MG63 (cell line): ENCODE results near the gene RFTN1. TPM values are rescaled to one million over a fixed set of nuclear protein-coding genes. Genes with fewer than 3 reads are reported as not detected.

Source experiments
- DNase-seq: peaks from one replicate; pipeline ENCODE4 v3.0.0-alpha.2; 2020
- H3K27me3 ChIP-seq: fragments of 250-450 bp; sonication (Bioruptor Pico); 2 replicates; pipeline ENCODE4 v1.5.1; 2020; ENCODE audit warnings: mild to moderate bottlenecking, moderate library complexity
- H3K36me3 ChIP-seq: fragments of 250-450 bp; sonication (Bioruptor Pico); 2 replicates; pipeline ENCODE4 v1.5.1; 2020; ENCODE audit warnings: mild to moderate bottlenecking, moderate library complexity
- H3K4me3 ChIP-seq: fragments of 250-450 bp; sonication (Bioruptor Pico); 2 replicates; pipeline ENCODE4 v1.5.1; 2020; ENCODE audit warnings: mild to moderate bottlenecking, moderate library complexity
- H3K9me3 ChIP-seq: fragments of 250-450 bp; sonication (Bioruptor Pico); 2 replicates; pipeline ENCODE4 v1.5.1; 2020; ENCODE audit warnings: mild to moderate bottlenecking, moderate library complexity
- total RNA-seq: library from RNA; depleted of rRNA; stranded (reverse); fragments of >200 nt; shearing (Covaris generic); gene quantifications from 2 replicates; pipeline ENCODE4 v1.2.3, GENCODE V29; 2014; ENCODE audit warnings: low replicate concordance

RFTN1 gene
- total RNA-seq, 1 experiment from 2014 or later: 44.1 TPM

GRCh38 chr3:16378920-16379319 is 134.6 kb downstream of the RFTN1 start:
- Histone ChIP-seq H3K4me3 (no peak overlapping the region), H3K9me3 (no peaks in the 10 kb centered on the region; the same call in 1 of the 2 replicates), H3K27me3 (no peaks in the 10 kb centered on the region), H3K36me3 (peaks cover 11% of the 10 kb centered on the region)
- peak; percentile 39 for DNase-seq

- Histone ChIP-seq H3K4me3 (no peak overlapping the region), H3K9me3 (no peaks in the 10 kb centered on the region; the same call in 1 of the 2 replicates), H3K36me3 (peaks cover 11% of the 10 kb centered on the region), H3K27me3 (no peaks in the 10 kb centered on the region)
- no peak for DNase-seq
These were observed 135.1 kb downstream of the RFTN1 start for GRCh38 chr3:16378415-16378814.

- no peak overlapping the region for H3K4me3 ChIP-seq
- no peaks in the 10 kb centered on the region for H3K27me3 ChIP-seq
- DNase-seq: no peak
- no peaks in the 10 kb centered on the region; the same call in 1 of the 2 replicates for H3K9me3 ChIP-seq
- H3K36me3 ChIP-seq: peaks cover 11% of the 10 kb centered on the region
These were observed 135.6 kb downstream of the RFTN1 start for GRCh38 chr3:16377847-16378302.

GRCh38 chr3:16377196-16377595 is 136.3 kb downstream of the RFTN1 start:
- Histone ChIP-seq H3K4me3 (no peak overlapping the region), H3K9me3 (no peaks in the 10 kb centered on the region; the same call in 1 of the 2 replicates), H3K27me3 (no peaks in the 10 kb centered on the region), H3K36me3 (peaks cover 11% of the 10 kb centered on the region)
- DNase-seq: no peak

- no peak for DNase-seq
- Histone ChIP-seq H3K36me3 (peaks cover 11% of the 10 kb centered on the region), H3K4me3 (no peak overlapping the region), H3K9me3 (no peaks in the 10 kb centered on the region; the same call in 1 of the 2 replicates), H3K27me3 (no peaks in the 10 kb centered on the region)
These were observed 137.6 kb downstream of the RFTN1 start for GRCh38 chr3:16375891-16376290.

GRCh38 chr3:16374935-16375245 is 138.6 kb downstream of the RFTN1 start:
- no peaks in the 10 kb centered on the region; the same call in 1 of the 2 replicates for H3K9me3 ChIP-seq
- no peaks in the 10 kb centered on the region for H3K27me3 ChIP-seq
- no peak for DNase-seq
- peaks cover 18% of the 10 kb centered on the region for H3K36me3 ChIP-seq
- H3K4me3 ChIP-seq: no peak overlapping the region

GRCh38 chr3:16374047-16374934 is 139.2 kb downstream of the RFTN1 start:
- Histone ChIP-seq H3K4me3 (no peak overlapping the region), H3K27me3 (no peaks in the 10 kb centered on the region), H3K36me3 (peaks cover 20% of the 10 kb centered on the region), H3K9me3 (no peaks in the 10 kb centered on the region; the same call in 1 of the 2 replicates)
- DNase-seq: no peak

GRCh38 chr3:16373341-16373946 is 140.1 kb downstream of the RFTN1 start:
- H3K4me3 ChIP-seq: no peak overlapping the region
- H3K9me3 ChIP-seq: no peaks in the 10 kb centered on the region; the same call in 1 of the 2 replicates
- DNase-seq: no peak
- H3K36me3 ChIP-seq: peaks cover 20% of the 10 kb centered on the region
- no peaks in the 10 kb centered on the region for H3K27me3 ChIP-seq

- Histone ChIP-seq H3K27me3 (no peaks in the 10 kb centered on the region), H3K9me3 (no peaks in the 10 kb centered on the region), H3K36me3 (peaks cover 19% of the 10 kb centered on the region), H3K4me3 (no peak overlapping the region)
- DNase-seq: no peak
These were observed 140.9 kb downstream of the RFTN1 start for GRCh38 chr3:16372362-16373292.

GRCh38 chr3:16370872-16371740 is 142.4 kb downstream of the RFTN1 start:
- Histone ChIP-seq H3K4me3 (no peak overlapping the region), H3K27me3 (no peaks in the 10 kb centered on the region), H3K36me3 (peaks cover 9% of the 10 kb centered on the region; the same call in 1 of the 2 replicates), H3K9me3 (no peaks in the 10 kb centered on the region)
- no peak for DNase-seq

- DNase-seq: no peak
- Histone ChIP-seq H3K27me3 (no peaks in the 10 kb centered on the region), H3K4me3 (no peak overlapping the region), H3K36me3 (peaks cover 9% of the 10 kb centered on the region; the same call in 1 of the 2 replicates), H3K9me3 (no peaks in the 10 kb centered on the region)
These were observed 143.0 kb downstream of the RFTN1 start for GRCh38 chr3:16370503-16370871.

- no peaks in the 10 kb centered on the region for H3K27me3 ChIP-seq
- no peaks in the 10 kb centered on the region for H3K9me3 ChIP-seq
- H3K4me3 ChIP-seq: no peak overlapping the region
- no peak for DNase-seq
- peaks cover 9% of the 10 kb centered on the region; the same call in 1 of the 2 replicates for H3K36me3 ChIP-seq
These were observed 143.6 kb downstream of the RFTN1 start for GRCh38 chr3:16369885-16370284.

GRCh38 chr3:16369276-16369675 is 144.2 kb downstream of the RFTN1 start:
- DNase-seq: peak; percentile 81
- Histone ChIP-seq H3K36me3 (peaks cover 9% of the 10 kb centered on the region; the same call in 1 of the 2 replicates), H3K9me3 (no peaks in the 10 kb centered on the region), H3K27me3 (no peaks in the 10 kb centered on the region), H3K4me3 (no peak overlapping the region)

GRCh38 chr3:16366581-16366980 is 146.9 kb downstream of the RFTN1 start:
- no peak for DNase-seq
- Histone ChIP-seq H3K36me3 (peaks cover 9% of the 10 kb centered on the region; the same call in 1 of the 2 replicates), H3K9me3 (no peaks in the 10 kb centered on the region), H3K4me3 (no peak overlapping the region), H3K27me3 (no peaks in the 10 kb centered on the region)

- H3K27me3 ChIP-seq: no peaks in the 10 kb centered on the region
- no peaks in the 10 kb centered on the region for H3K9me3 ChIP-seq
- no peak overlapping the region for H3K4me3 ChIP-seq
- H3K36me3 ChIP-seq: peaks cover 9% of the 10 kb centered on the region; the same call in 1 of the 2 replicates
- no peak for DNase-seq
These were observed 147.9 kb downstream of the RFTN1 start for GRCh38 chr3:16365491-16366128.
